ENCODE results near the gene KIZ.
"Not testable (repeated sequence)": the region's sequence is repeated elsewhere in the genome, so short reads cannot be mapped to it uniquely, and the experiment has no call there.

KIZ gene

GRCh38 chr20:21232546-21233280, 106.8 kb downstream of the KIZ start:
- no peak for DNase-seq

- no peak for DNase-seq
These were observed 108.4 kb downstream of the KIZ start for GRCh38 chr20:21234324-21234723.

- no peak for DNase-seq
These were observed 109.1 kb downstream of the KIZ start for GRCh38 chr20:21234806-21235483.

- peak; percentile 10 to 13 for DNase-seq
These were observed 109.9 kb downstream of the KIZ start for GRCh38 chr20:21235484-21236445.

- DNase-seq: no peak
These were observed 112.3 kb downstream of the KIZ start for GRCh38 chr20:21237956-21238799.

GRCh38 chr20:21238818-21239536, 113.1 kb downstream of the KIZ start:
- DNase-seq: no peak

- DNase-seq: no peak
These were observed 114.5 kb downstream of the KIZ start for GRCh38 chr20:21240394-21240793.

GRCh38 chr20:21241406-21241805, 115.5 kb downstream of the KIZ start:
- DNase-seq: no peak

- DNase-seq: no peak
These were observed 117.9 kb downstream of the KIZ start for GRCh38 chr20:21243811-21244210.

GRCh38 chr20:21244808-21245207, 118.9 kb downstream of the KIZ start:
- DNase-seq: no peak

- DNase-seq: no peak
These were observed 120.3 kb downstream of the KIZ start for GRCh38 chr20:21246161-21246560.

GRCh38 chr20:21247603-21248095, 121.8 kb downstream of the KIZ start:
- not testable (repeated sequence) for DNase-seq

GRCh38 chr20:21251278-21251677, 125.4 kb downstream of the KIZ start:
- DNase-seq: no peak

GRCh38 chr20:21257192-21257591, 131.3 kb downstream of the KIZ start:
- DNase-seq: no peak

GRCh38 chr20:21258411-21258810, 132.5 kb downstream of the KIZ start:
- no peak for DNase-seq

GRCh38 chr20:21259346-21259745, 133.5 kb downstream of the KIZ start:
- no peak for DNase-seq

- no peak for DNase-seq
These were observed 136.9 kb downstream of the KIZ start for GRCh38 chr20:21262812-21263211.

- no peak for DNase-seq
These were observed 139.6 kb downstream of the KIZ start for GRCh38 chr20:21265261-21266190.

- no peak for DNase-seq
These were observed 140.3 kb downstream of the KIZ start for GRCh38 chr20:21266191-21266536.

- DNase-seq: no peak
These were observed 143.9 kb downstream of the KIZ start for GRCh38 chr20:21269772-21270171.

- DNase-seq: no peak
These were observed 144.9 kb downstream of the KIZ start for GRCh38 chr20:21270806-21271205.
